Immature natural killer cell (primary cell): ENCODE data around the gene ANKRD34A. TPM values are rescaled to one million over a fixed set of nuclear protein-coding genes. Genes with fewer than 3 reads are reported as not detected.
"Not testable (repeated sequence)": the region's sequence is repeated elsewhere in the genome, so short reads cannot be mapped to it uniquely, and the experiment has no call there.

Source experiments
- DNase-seq, 3 donors: peaks; one replicate each; pipeline ENCODE4 v3.0.0; 2022; ENCODE audit warnings: mixed read lengths in 1 of 3
- H3K27ac Mint-ChIP-seq, 6 donors: one replicate each; pipeline ENCODE4 v1.8.0; 2020; ENCODE audit warnings: mixed read lengths in 6 of 6, mild to moderate bottlenecking in 5 of 6, inconsistent platforms in 4 of 6, moderate library complexity in 3 of 6
- H3K27me3 Mint-ChIP-seq, 3 donors: one replicate each; pipeline ENCODE4 v1.8.0; 2020 to 2021; ENCODE audit warnings: low read depth in 3 of 3, mild to moderate bottlenecking in 3 of 3, mixed read lengths in 3 of 3, moderate library complexity in 3 of 3, inconsistent platforms in 1 of 3
- H3K36me3 Mint-ChIP-seq, 3 donors: one replicate each; pipeline ENCODE4 v1.8.0; 2020; ENCODE audit warnings: mixed read lengths in 3 of 3, inconsistent platforms in 2 of 3, mild to moderate bottlenecking in 2 of 3
- H3K4me1 Mint-ChIP-seq, 2 donors: one replicate each; pipeline ENCODE4 v1.8.0; 2020; ENCODE audit warnings: inconsistent platforms in 2 of 2, mild to moderate bottlenecking in 2 of 2, mixed read lengths in 2 of 2, moderate library complexity in 1 of 2
- H3K4me3 Mint-ChIP-seq, 5 donors: one replicate each; pipeline ENCODE4 v1.8.0; 2020; ENCODE audit warnings: mild to moderate bottlenecking in 5 of 5, mixed read lengths in 5 of 5, inconsistent platforms in 3 of 5, moderate library complexity in 3 of 5
- H3K9me3 Mint-ChIP-seq, 6 donors: one replicate each; pipeline ENCODE4 v1.8.0; 2020; ENCODE audit warnings: mild to moderate bottlenecking in 6 of 6, mixed read lengths in 6 of 6, inconsistent platforms in 4 of 6, moderate library complexity in 3 of 6
- polyA plus RNA-seq, 3 donors: library from polyadenylated mRNA; unstranded; fragments of 300-500 nt; fragmentation: Illumina TruSeq; gene quantifications; one replicate each; pipeline ENCODE4 v1.2.3, GENCODE V29; 2021

ANKRD34A gene
- polyA plus RNA-seq, 3 donors from 2014 or later = 0.11 to 0.55 TPM; not detected in 1

- no peaks in the 10 kb centered on the region for H3K9me3 Mint-ChIP-seq
- peak overlapping the region in 1 of 6 donors; percentile 28 for H3K27ac Mint-ChIP-seq
- no peak overlapping the region for H3K4me3 Mint-ChIP-seq
- DNase-seq = no peak
- no peaks in the 10 kb centered on the region for H3K27me3 Mint-ChIP-seq
- H3K4me1 Mint-ChIP-seq = no peaks in the 10 kb centered on the region
- H3K36me3 Mint-ChIP-seq = peaks cover 9 to 27% (median 18%) of the 10 kb centered on the region in 3 donors
Measured at GRCh38 chr1:145942871-145943270, 21.5 kb downstream of the ANKRD34A start.

- H3K27ac Mint-ChIP-seq = peak overlapping the region in 2 of 6 donors; percentile 22 to 28
- H3K4me3 Mint-ChIP-seq = no peak overlapping the region
- H3K9me3 Mint-ChIP-seq = no peaks in the 10 kb centered on the region
- DNase-seq = no peak
- peaks cover 10 to 27% (median 18%) of the 10 kb centered on the region in 3 donors for H3K36me3 Mint-ChIP-seq
- no peaks in the 10 kb centered on the region for H3K27me3 Mint-ChIP-seq
- H3K4me1 Mint-ChIP-seq = no peaks in the 10 kb centered on the region
Measured at GRCh38 chr1:145942405-145942804, 22.0 kb downstream of the ANKRD34A start.

- Mint-ChIP-seq H3K36me3 (peaks cover 13 to 24% (median 16%) of the 10 kb centered on the region in 3 donors), H3K4me3 (no peak overlapping the region)
Measured at GRCh38 chr1:145937436-145937835, 26.9 kb downstream of the ANKRD34A start.

GRCh38 chr1:145936247-145936646 is 28.1 kb downstream of the ANKRD34A start:
- Mint-ChIP-seq H3K9me3 (no peaks in the 10 kb centered on the region), H3K4me1 (peaks cover 23 to 29% of the 10 kb centered on the region in 2 donors), H3K27ac (peak overlapping the region in 3 of 6 donors; percentile 10 to 34 (median 24)), H3K27me3 (peaks cover 0 to 5% (median 4%) of the 10 kb centered on the region in 3 donors), H3K4me3 (no peak overlapping the region), H3K36me3 (peaks cover 6 to 14% (median 10%) of the 10 kb centered on the region in 3 donors)
- DNase-seq = no peak

More at GRCh38 chr1:145937436-145937835, 26.9 kb downstream of the ANKRD34A start:
- Mint-ChIP-seq H3K27ac (peak overlapping the region in 1 of 6 donors; percentile 13), H3K27me3 (peaks cover 0 to 3% (median 3%) of the 10 kb centered on the region in 3 donors), H3K4me1 (peaks cover 14 to 17% of the 10 kb centered on the region in 2 donors), H3K9me3 (no peaks in the 10 kb centered on the region)
- no peak for DNase-seq

- H3K4me1 Mint-ChIP-seq = peaks cover 27 to 34% of the 10 kb centered on the region in 2 donors
- no peak overlapping the region for H3K4me3 Mint-ChIP-seq
- no peaks in the 10 kb centered on the region for H3K9me3 Mint-ChIP-seq
- H3K27me3 Mint-ChIP-seq = peaks cover 0 to 6% (median 5%) of the 10 kb centered on the region in 3 donors
- peaks cover 6 to 14% (median 10%) of the 10 kb centered on the region in 3 donors for H3K36me3 Mint-ChIP-seq
- DNase-seq = no peak
- peak overlapping the region in 3 of 6 donors; percentile 10 to 46 (median 16) for H3K27ac Mint-ChIP-seq
Measured at GRCh38 chr1:145935708-145936107, 28.7 kb downstream of the ANKRD34A start.

GRCh38 chr1:145932522-145933009 is 31.8 kb downstream of the ANKRD34A start:
- peaks cover 6 to 14% (median 10%) of the 10 kb centered on the region in 3 donors for H3K36me3 Mint-ChIP-seq

DNA sequence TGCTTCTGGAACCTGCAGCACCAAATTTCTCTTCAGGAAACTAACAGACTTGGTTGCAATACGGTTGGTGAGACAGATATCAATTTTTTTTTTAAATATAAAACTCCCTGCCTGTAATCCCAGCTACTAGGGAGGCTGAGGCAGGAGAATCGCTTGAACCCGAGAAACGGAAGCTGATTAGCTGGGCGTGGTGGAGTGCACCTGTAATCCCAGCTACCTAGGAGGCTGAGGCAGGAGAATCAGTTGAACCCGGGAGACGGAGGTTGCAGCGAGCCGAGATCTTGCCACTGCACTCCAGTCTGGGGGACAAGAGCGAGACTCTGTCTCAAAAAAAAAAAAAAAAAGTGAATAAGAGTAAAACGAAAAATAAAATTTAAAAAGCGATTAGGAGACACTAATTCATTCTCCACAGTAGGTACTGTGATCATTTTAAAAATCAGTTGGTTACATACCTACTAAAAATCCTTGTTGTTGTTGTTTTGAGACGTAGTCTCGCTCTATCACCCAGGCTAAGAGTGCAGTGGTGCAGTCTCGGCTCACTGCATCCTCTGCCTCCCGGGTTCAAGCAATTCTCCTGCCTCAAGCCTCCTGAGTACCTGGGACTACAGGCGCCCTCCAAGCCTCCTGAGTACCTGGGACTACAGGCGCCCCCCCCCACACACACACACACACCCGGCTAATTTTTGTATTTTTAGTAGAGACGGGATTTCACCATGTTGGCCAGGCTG is 36.3 kb downstream of the ANKRD34A start:
- Mint-ChIP-seq H3K27ac (peak overlapping the region in 2 of 6 donors; percentile 40 to 90), H3K9me3 (no peaks in the 10 kb centered on the region), H3K4me3 (peak overlapping the region in 3 of 5 donors; percentile 78 to 80 (median 79)), H3K27me3 (peaks cover 0 to 6% (median 6%) of the 10 kb centered on the region in 3 donors), H3K4me1 (peaks cover 31 to 33% of the 10 kb centered on the region in 2 donors), H3K36me3 (peaks cover 0 to 8% (median 6%) of the 10 kb centered on the region in 3 donors)
- DNase-seq = no peak

More at GRCh38 chr1:145932522-145933009, 31.8 kb downstream of the ANKRD34A start:
- Mint-ChIP-seq H3K4me3 (peak overlapping the region; percentile 78 to 88 (median 80)), H3K4me1 (peaks cover 38 to 44% of the 10 kb centered on the region in 2 donors), H3K27ac (peak overlapping the region; percentile 92 to 97 (median 92))
- peak; percentile 61 to 65 (median 65) for DNase-seq
- H3K27me3 Mint-ChIP-seq, H3K9me3 Mint-ChIP-seq: not testable (repeated sequence)

- no peaks in the 10 kb centered on the region for H3K9me3 Mint-ChIP-seq
- H3K4me3 Mint-ChIP-seq = peak within 1 kb of the TSS in 3 of 5 donors; percentile 78 to 80 (median 79)
- DNase-seq = peak; percentile 95 to 97 (median 96)
- peaks cover 0 to 8% (median 6%) of the 10 kb centered on the region in 3 donors for H3K36me3 Mint-ChIP-seq
- peaks cover 23 to 25% of the 10 kb centered on the region in 2 donors for H3K4me1 Mint-ChIP-seq
- peaks cover 0 to 3% (median 2%) of the 10 kb centered on the region in 3 donors for H3K27me3 Mint-ChIP-seq
- peak within 1 kb of the TSS in 2 of 6 donors; percentile 40 to 90 for H3K27ac Mint-ChIP-seq
Measured at GRCh38 chr1:145927063-145927886, 37.1 kb downstream of the ANKRD34A start, which contains the start of gene RBM8A. Gene RBM8A, minus strand, starts transcription at chr1:145927484. Its CDS starts 58 bp downstream, at chr1:145927426.

- no peak for DNase-seq
- no peak overlapping the region for H3K4me3 Mint-ChIP-seq
- no peaks in the 10 kb centered on the region for H3K9me3 Mint-ChIP-seq
- H3K27ac Mint-ChIP-seq = no peak overlapping the region
- H3K4me1 Mint-ChIP-seq = peaks cover 17 to 20% of the 10 kb centered on the region in 2 donors
- H3K27me3 Mint-ChIP-seq = peaks cover 0 to 2% (median 2%) of the 10 kb centered on the region in 3 donors
- peaks cover 0 to 8% (median 6%) of the 10 kb centered on the region in 3 donors for H3K36me3 Mint-ChIP-seq
Measured at GRCh38 chr1:145926686-145927062, 37.7 kb downstream of the ANKRD34A start.

- DNase-seq = no peak
Measured at GRCh38 chr1:145922266-145922665, 42.1 kb downstream of the ANKRD34A start.

GRCh38 chr1:145920297-145920696 is 44.1 kb downstream of the ANKRD34A start:
- H3K4me3 Mint-ChIP-seq = peak overlapping the region; percentile 64 to 96 (median 93)
- peaks cover 35 to 52% of the 10 kb centered on the region in 2 donors for H3K4me1 Mint-ChIP-seq
- not testable (repeated sequence) for H3K36me3 Mint-ChIP-seq, H3K27me3 Mint-ChIP-seq, DNase-seq, H3K9me3 Mint-ChIP-seq
- H3K27ac Mint-ChIP-seq = peak overlapping the region in 4 of 6 donors; percentile 23 to 90 (median 68)

More at GRCh38 chr1:145922266-145922665, 42.1 kb downstream of the ANKRD34A start:
- H3K9me3 Mint-ChIP-seq = no peaks in the 10 kb centered on the region
- H3K36me3 Mint-ChIP-seq = peaks cover 0 to 8% (median 6%) of the 10 kb centered on the region in 3 donors
- no peak overlapping the region for H3K4me3 Mint-ChIP-seq
- H3K27me3 Mint-ChIP-seq = peaks cover 0 to 7% (median 5%) of the 10 kb centered on the region in 3 donors
- H3K27ac Mint-ChIP-seq = no peak overlapping the region
- peaks cover 28 to 37% of the 10 kb centered on the region in 2 donors for H3K4me1 Mint-ChIP-seq

GRCh38 chr1:145918992-145919939 is 45.1 kb downstream of the ANKRD34A start:
- peak; percentile 23 to 31 (median 30) for DNase-seq
- Mint-ChIP-seq H3K27me3 (peaks cover 0 to 7% (median 5%) of the 10 kb centered on the region in 3 donors), H3K9me3 (no peaks in the 10 kb centered on the region), H3K36me3 (peaks cover 4 to 11% (median 8%) of the 10 kb centered on the region in 3 donors), H3K4me3 (peak overlapping the region; percentile 92 to 96 (median 95)), H3K4me1 (peaks cover 35 to 57% of the 10 kb centered on the region in 2 donors), H3K27ac (peak overlapping the region; percentile 85 to 96 (median 92))
